ENCODE measurements around the gene DSCAML1.

DNA sequence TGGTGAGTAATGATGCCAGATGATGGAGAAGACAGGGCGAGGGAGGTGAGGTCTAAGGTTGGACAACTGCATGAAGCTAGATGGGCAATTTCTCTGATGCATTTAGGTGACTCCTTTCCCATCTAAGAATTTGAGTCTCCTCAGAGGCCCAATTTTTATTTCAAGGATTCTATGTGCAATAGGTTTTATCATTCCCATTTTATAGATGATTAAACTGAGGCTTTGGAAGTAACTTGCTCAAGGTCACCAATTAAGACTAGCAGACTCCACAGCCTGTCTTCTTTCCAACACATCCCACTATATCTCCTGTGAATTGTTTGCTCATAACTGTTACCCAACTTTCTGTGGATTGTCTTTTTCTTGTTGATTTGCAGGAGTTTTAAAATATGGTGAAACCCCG is 28.5 kb downstream of the DSCAML1 start:
- no peak for TF ChIP-seq ZNF8 (CRISPR knock-in tag; IDR thresholded peaks at IDR 0.05)
- TF ChIP-seq, protein P1, sequence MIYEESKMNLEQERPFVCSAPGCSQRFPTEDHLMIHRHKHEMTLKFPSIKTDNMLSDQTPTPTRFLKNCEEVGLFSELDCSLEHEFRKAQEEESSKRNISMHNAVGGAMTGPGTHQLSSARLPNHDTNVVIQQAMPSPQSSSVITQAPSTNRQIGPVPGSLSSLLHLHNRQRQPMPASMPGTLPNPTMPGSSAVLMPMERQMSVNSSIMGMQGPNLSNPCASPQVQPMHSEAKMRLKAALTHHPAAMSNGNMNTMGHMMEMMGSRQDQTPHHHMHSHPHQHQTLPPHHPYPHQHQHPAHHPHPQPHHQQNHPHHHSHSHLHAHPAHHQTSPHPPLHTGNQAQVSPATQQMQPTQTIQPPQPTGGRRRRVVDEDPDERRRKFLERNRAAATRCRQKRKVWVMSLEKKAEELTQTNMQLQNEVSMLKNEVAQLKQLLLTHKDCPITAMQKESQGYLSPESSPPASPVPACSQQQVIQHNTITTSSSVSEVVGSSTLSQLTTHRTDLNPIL (CRISPR knock-in tag; IDR thresholded peaks at IDR 0.05; ENCODE audit: low read depth): no peak
- TF ChIP-seq, protein P2, sequence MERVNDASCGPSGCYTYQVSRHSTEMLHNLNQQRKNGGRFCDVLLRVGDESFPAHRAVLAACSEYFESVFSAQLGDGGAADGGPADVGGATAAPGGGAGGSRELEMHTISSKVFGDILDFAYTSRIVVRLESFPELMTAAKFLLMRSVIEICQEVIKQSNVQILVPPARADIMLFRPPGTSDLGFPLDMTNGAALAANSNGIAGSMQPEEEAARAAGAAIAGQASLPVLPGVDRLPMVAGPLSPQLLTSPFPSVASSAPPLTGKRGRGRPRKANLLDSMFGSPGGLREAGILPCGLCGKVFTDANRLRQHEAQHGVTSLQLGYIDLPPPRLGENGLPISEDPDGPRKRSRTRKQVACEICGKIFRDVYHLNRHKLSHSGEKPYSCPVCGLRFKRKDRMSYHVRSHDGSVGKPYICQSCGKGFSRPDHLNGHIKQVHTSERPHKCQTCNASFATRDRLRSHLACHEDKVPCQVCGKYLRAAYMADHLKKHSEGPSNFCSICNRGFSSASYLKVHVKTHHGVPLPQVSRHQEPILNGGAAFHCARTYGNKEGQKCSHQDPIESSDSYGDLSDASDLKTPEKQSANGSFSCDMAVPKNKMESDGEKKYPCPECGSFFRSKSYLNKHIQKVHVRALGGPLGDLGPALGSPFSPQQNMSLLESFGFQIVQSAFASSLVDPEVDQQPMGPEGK (CRISPR knock-in tag; IDR thresholded peaks at IDR 0.05; ENCODE audit: borderline replicate concordance): no peak
- TF ChIP-seq, protein P3, sequence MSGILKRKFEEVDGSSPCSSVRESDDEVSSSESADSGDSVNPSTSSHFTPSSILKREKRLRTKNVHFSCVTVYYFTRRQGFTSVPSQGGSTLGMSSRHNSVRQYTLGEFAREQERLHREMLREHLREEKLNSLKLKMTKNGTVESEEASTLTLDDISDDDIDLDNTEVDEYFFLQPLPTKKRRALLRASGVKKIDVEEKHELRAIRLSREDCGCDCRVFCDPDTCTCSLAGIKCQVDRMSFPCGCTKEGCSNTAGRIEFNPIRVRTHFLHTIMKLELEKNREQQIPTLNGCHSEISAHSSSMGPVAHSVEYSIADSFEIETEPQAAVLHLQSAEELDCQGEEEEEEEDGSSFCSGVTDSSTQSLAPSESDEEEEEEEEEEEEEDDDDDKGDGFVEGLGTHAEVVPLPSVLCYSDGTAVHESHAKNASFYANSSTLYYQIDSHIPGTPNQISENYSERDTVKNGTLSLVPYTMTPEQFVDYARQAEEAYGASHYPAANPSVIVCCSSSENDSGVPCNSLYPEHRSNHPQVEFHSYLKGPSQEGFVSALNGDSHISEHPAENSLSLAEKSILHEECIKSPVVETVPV (CRISPR knock-in tag; IDR thresholded peaks at IDR 0.05): no peak
- TF ChIP-seq OSR1 (CRISPR knock-in tag; IDR thresholded peaks at IDR 0.05): no peak
- no peak for TF ChIP-seq CSDC2 (CRISPR knock-in tag; IDR thresholded peaks at IDR 0.05)

All from SK-N-SH treated with all-trans-retinoic acid at 6 μM for 48 hours (cell line).